ENCODE results near the gene ARHGAP26.

- TF ChIP-seq CTCF (conservative IDR thresholded peaks at IDR 0.05; ENCODE audit: low read depth, low read length): no peak
- no peak; the same call in 1 of the 2 replicates for TF ChIP-seq POLR2A (IDR thresholded peaks at IDR 0.05; ENCODE audit: low read depth, low read length)
Observed at GRCh38 chr5:143008032-143008431, 237.9 kb downstream of the ARHGAP26 start.
